SK-N-MC (cell line): Measurements from ENCODE around the gene NLGN1.

ENCODE experiments used
- EZH2 ChIP-seq: fragments of 200-600 bp; sonication (generic); IDR thresholded peaks from one replicate; pipeline ENCODE4 v1.6.1; 2017; ENCODE audit warnings: antibody characterized with exemption
- FOXP2 ChIP-seq: optimal IDR thresholded peaks from 2 replicates; pipeline ENCODE3; 2011; ENCODE audit warnings: mild to moderate bottlenecking, moderate library complexity; ENCODE audit not compliant: insufficient read depth; ENCODE audit errors: extremely low read length, control extremely low read depth
- POLR2AphosphoS5 ChIP-seq: IDR thresholded peaks from 2 replicates; pipeline ENCODE4 v1.6.1; 2012; ENCODE audit warnings: mild to moderate bottlenecking, low read depth, low read length, borderline replicate concordance

DNA sequence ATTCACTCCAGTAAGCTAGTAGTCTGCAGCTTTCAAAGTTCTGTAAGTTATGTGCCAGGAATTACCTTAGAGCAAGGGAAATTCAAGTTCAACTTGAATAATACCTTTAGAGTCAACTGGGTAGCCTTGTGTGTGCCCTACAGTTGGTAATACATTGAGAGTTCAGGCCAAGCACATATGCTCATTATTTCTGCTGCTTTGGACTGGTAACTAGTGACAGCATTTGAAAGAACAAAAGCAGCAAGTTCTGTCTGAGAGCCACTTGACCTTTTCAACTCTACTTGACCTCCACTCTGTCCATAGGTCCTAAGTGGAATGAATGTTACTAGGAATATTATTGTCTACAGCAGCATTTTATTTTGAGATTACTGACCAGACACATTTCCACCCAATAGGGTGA is 723.5 kb downstream of the NLGN1 start:
- no peak for TF ChIP-seq EZH2
- TF ChIP-seq POLR2AphosphoS5, result no peak
- TF ChIP-seq FOXP2, result no peak
